Stimulated activated naive CD8-positive, alpha-beta T cell treated with anti-CD3 and anti-CD28 coated beads, Interleukin-15, Interleukin-2, amounts not matched to agents 100 ng/mL and 50 ng/mL, for 24 hours (primary cell): ENCODE results near the gene RECQL5.

Source experiments
- H3K27ac Mint-ChIP-seq: one replicate; pipeline ENCODE4 v1.8.0; 2021; ENCODE audit warnings: mild to moderate bottlenecking, mixed read lengths
- H3K27me3 Mint-ChIP-seq: one replicate; pipeline ENCODE4 v1.8.0; 2021; ENCODE audit warnings: mixed read lengths
- H3K36me3 Mint-ChIP-seq: one replicate; pipeline ENCODE4 v1.8.0; 2021; ENCODE audit warnings: low read depth, mixed read lengths
- H3K4me1 Mint-ChIP-seq: one replicate; pipeline ENCODE4 v1.8.0; 2021; ENCODE audit warnings: low read depth, mixed read lengths
- H3K4me3 Mint-ChIP-seq: one replicate; pipeline ENCODE4 v1.8.0; 2021; ENCODE audit warnings: mild to moderate bottlenecking, mixed read lengths
- H3K9me3 Mint-ChIP-seq: one replicate; pipeline ENCODE4 v1.8.0; 2021; ENCODE audit warnings: mixed read lengths

RECQL5 gene

DNA sequence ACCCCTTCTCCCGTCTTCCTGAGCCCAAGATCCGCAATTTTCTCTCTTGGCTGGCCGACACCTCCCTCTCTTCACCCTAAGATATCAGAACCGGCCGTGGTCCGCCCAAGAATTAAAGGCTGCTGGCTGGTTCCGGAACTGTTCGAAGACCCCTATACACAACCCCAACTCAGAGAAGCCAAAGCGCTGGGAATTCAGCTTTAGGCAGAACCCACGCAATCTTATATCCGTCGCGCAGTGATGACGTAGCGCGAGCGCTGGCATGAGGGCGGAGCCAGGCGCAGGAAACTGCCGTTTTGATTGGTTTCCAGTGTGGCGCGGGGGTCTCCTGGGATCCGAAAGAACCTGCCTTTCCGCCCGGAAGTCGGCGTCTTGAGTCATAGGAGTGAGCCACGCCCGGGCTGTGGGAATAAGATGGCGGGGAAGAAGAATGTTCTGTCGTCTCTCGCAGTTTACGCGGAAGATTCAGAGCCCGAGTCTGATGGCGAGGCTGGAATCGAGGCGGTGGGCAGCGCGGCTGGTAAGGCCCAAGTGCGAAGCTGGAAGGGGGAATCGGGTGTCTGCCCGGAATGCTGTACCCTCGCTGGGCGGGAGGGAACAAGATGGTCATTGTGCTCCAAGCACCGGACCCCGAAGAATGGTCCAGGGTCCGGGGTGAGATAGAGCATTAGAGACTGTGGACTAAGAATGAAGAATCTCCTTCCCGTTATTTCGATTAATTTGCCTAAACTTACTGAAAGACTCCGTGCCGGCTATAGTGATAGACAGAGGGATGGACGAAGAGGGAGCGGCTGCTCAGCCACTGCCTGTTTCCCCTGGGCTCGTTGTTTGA, at the start of gene RECQL5, which contains the start of gene SAP30BP:
Gene RECQL5, minus strand, starts transcription at position 196 of the 832 bp plus-strand sequence. CDS start 597 bp downstream, outside the sequence.
Gene SAP30BP, plus strand, starts transcription at position 380 of the 832 bp plus-strand sequence. Its CDS starts 35 bp downstream, at position 415.
- H3K27ac Mint-ChIP-seq, result no peak within 1 kb of the TSS
- H3K4me1 Mint-ChIP-seq, result peaks cover 34% of the 10 kb centered on the region
- no peak within 1 kb of the TSS for H3K4me3 Mint-ChIP-seq
- no peaks in the 10 kb centered on the region for H3K27me3 Mint-ChIP-seq
- H3K36me3 Mint-ChIP-seq, result peaks cover 41% of the 10 kb centered on the region
- H3K9me3 Mint-ChIP-seq, result no peaks in the 10 kb centered on the region

- Mint-ChIP-seq H3K9me3 (no peaks in the 10 kb centered on the region), H3K27ac (no peak overlapping the region), H3K36me3 (peaks cover 15% of the 10 kb centered on the region), H3K4me3 (no peak overlapping the region), H3K4me1 (no peaks in the 10 kb centered on the region), H3K27me3 (peaks cover 7% of the 10 kb centered on the region)
Measured at GRCh38 chr17:75712446-75712845, 45.5 kb upstream of the RECQL5 start.

GRCh38 chr17:75707079-75707571, 40.2 kb upstream of the RECQL5 start:
- H3K4me3 Mint-ChIP-seq, result no peak overlapping the region
- H3K9me3 Mint-ChIP-seq, result no peaks in the 10 kb centered on the region
- H3K4me1 Mint-ChIP-seq, result no peaks in the 10 kb centered on the region
- no peak overlapping the region for H3K27ac Mint-ChIP-seq
- H3K36me3 Mint-ChIP-seq, result peaks cover 49% of the 10 kb centered on the region
- no peaks in the 10 kb centered on the region for H3K27me3 Mint-ChIP-seq

GRCh38 chr17:75706042-75706728, 39.2 kb upstream of the RECQL5 start:
- no peak overlapping the region for H3K27ac Mint-ChIP-seq
- peaks cover 56% of the 10 kb centered on the region for H3K36me3 Mint-ChIP-seq
- H3K4me3 Mint-ChIP-seq, result no peak overlapping the region
- H3K9me3 Mint-ChIP-seq, result no peaks in the 10 kb centered on the region
- no peaks in the 10 kb centered on the region for H3K27me3 Mint-ChIP-seq
- no peaks in the 10 kb centered on the region for H3K4me1 Mint-ChIP-seq

DNA sequence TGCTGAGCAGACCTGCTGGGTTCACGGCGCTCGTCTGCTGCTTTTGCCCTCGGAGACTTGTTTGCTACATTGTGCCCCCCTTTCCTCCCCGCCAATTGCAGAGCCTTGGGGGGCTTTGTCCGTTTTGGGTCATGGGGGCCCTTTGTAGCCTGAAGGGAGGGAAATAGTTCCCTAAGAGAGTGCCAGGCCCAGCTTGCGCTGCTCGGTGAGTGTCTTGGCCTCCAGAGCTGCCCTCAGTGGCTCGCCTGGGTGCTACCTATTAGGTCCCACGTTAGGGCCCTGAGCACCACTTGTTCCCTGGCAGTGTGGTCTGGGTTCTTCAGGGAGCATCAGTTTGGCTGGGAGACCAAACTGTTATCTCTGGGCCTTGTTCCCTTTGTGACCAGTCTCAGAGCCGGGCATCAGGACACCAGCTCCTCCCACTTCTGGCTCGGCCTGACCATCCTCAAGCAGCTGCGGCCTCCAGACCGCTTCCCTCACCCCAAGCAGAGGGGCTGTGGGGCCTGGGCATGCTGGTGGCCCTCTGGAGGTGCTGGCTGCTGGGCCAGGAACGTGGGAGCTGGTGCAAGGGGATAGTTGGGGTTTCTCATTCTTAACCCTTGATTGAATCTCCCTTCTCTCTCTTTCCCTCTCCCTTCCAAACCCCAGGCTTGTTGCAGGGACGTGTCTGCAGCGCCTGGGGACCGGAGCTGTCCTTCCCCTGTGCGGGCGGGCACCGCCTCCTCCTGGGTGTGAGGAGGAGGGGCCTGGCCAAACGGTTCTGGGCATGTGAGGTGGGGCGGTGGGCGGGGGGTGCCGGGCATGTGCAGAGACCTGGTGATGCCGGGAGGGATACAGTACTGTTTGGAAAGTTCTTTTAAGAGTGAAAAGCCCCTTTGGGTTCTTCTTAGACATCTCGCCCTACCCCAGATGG, 38.3 kb upstream of the RECQL5 start:
- Mint-ChIP-seq H3K27me3 (no peaks in the 10 kb centered on the region), H3K4me3 (no peak overlapping the region), H3K36me3 (peaks cover 63% of the 10 kb centered on the region), H3K27ac (no peak overlapping the region), H3K4me1 (no peaks in the 10 kb centered on the region), H3K9me3 (no peaks in the 10 kb centered on the region)

DNA sequence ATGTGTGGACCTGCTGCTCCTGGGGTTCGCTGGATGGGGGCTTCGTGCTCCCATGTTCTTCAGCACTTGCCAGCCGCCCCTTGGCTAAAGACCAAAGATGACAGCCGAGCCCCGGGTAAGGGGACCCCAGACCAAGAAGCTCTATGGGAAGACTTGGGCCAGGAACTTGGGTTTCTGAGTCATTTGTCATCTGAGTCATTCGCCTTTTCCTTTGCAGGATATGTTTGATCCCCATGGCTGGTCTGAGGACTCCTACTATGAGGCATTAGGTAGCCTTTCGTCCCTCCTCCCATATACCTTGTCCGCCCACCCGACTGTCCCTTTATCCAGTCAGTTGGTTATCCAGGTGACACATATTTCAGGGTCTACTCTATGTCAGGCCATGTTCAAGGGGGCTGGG, 36.6 kb upstream of the RECQL5 start:
- Mint-ChIP-seq H3K36me3 (peaks cover 65% of the 10 kb centered on the region), H3K27ac (no peak overlapping the region), H3K9me3 (no peaks in the 10 kb centered on the region), H3K4me3 (no peak overlapping the region), H3K27me3 (no peaks in the 10 kb centered on the region), H3K4me1 (no peaks in the 10 kb centered on the region)

DNA sequence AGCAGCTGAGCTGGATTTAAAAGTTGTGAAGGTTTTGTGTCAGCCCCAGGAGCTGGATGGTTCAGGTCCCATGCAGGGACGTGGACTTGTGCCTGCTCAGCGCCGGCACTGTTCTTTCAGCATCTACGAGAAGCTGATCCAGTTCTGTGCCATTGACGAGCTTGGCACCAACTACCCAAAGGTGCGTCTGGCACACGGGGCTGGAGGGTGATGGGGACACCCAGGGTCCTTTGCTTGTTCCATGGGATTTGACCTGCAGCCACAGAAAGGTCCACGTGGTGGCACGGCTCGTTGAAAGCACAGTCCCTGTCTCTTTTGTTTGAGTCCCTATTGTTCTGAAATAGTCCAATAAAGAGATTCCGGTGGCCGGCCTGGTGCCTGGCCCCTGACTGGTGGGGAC, 36.2 kb upstream of the RECQL5 start:
- Mint-ChIP-seq H3K4me1 (no peaks in the 10 kb centered on the region), H3K27me3 (no peaks in the 10 kb centered on the region), H3K4me3 (no peak overlapping the region), H3K36me3 (peaks cover 61% of the 10 kb centered on the region), H3K9me3 (no peaks in the 10 kb centered on the region), H3K27ac (no peak overlapping the region)

DNA sequence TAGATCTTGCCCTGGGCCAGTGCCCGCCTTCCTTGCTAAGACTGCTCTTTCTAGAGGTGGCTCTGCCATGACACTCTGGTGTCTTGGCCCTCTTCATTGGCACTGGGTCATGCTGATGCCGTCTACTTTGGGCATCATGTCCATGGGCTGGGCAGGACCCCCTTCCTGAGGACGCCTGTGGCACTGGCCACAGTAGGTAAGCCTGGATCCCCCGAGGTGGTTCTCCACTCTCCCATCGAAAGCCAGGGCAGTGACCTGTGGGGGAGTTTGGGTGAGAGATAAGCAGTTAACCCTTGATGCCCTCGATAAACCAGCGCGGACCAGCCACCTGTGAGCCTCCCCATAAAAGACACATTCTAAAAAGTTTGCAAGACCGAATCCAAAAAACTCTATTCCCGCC, 34.3 kb upstream of the RECQL5 start:
- H3K4me1 Mint-ChIP-seq, result no peaks in the 10 kb centered on the region
- no peak overlapping the region for H3K4me3 Mint-ChIP-seq
- H3K9me3 Mint-ChIP-seq, result no peaks in the 10 kb centered on the region
- H3K36me3 Mint-ChIP-seq, result peaks cover 47% of the 10 kb centered on the region
- no peaks in the 10 kb centered on the region for H3K27me3 Mint-ChIP-seq
- H3K27ac Mint-ChIP-seq, result no peak overlapping the region

- Mint-ChIP-seq H3K9me3 (no peaks in the 10 kb centered on the region), H3K36me3 (peaks cover 46% of the 10 kb centered on the region), H3K4me3 (no peak overlapping the region)
Measured at GRCh38 chr17:75698659-75699058, 31.7 kb upstream of the RECQL5 start.

GRCh38 chr17:75697651-75698291, 30.8 kb upstream of the RECQL5 start:
- no peak overlapping the region for H3K27ac Mint-ChIP-seq
- peaks cover 47% of the 10 kb centered on the region for H3K36me3 Mint-ChIP-seq

More at GRCh38 chr17:75698659-75699058, 31.7 kb upstream of the RECQL5 start:
- H3K27ac Mint-ChIP-seq, result no peak overlapping the region
- H3K4me1 Mint-ChIP-seq, result no peaks in the 10 kb centered on the region
- H3K27me3 Mint-ChIP-seq, result no peaks in the 10 kb centered on the region

DNA sequence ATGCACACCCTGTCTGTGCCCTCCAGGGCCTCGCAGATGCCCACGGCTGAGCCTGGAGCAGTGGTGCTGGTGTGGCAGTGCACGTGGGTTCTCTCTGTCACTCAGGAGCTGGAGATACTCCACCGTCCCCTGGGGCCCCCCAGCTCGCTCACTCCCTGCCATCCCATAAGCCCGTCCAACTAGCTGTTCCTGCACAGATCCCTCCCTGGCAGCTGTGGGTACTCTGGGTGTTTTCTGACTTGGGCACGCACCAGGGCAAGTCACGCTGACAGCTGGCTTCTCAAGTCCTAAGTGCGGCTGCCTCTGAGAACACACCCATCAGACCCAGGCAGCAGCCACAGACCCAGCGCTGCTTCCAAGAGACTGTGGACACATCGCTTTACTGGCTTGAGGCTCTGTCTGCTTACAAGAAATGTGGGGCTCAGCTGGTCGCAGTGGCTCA, 28.9 kb upstream of the RECQL5 start:
- peaks cover 16% of the 10 kb centered on the region for H3K4me1 Mint-ChIP-seq
- H3K9me3 Mint-ChIP-seq, result no peaks in the 10 kb centered on the region
- H3K4me3 Mint-ChIP-seq, result no peak overlapping the region
- H3K27ac Mint-ChIP-seq, result no peak overlapping the region
- H3K36me3 Mint-ChIP-seq, result peaks cover 36% of the 10 kb centered on the region
- H3K27me3 Mint-ChIP-seq, result no peaks in the 10 kb centered on the region

More at GRCh38 chr17:75697651-75698291, 30.8 kb upstream of the RECQL5 start:
- no peaks in the 10 kb centered on the region for H3K4me1 Mint-ChIP-seq
- no peaks in the 10 kb centered on the region for H3K27me3 Mint-ChIP-seq
- no peak overlapping the region for H3K4me3 Mint-ChIP-seq
- no peaks in the 10 kb centered on the region for H3K9me3 Mint-ChIP-seq

- Mint-ChIP-seq H3K27ac (no peak overlapping the region), H3K4me1 (peaks cover 22% of the 10 kb centered on the region), H3K4me3 (no peak overlapping the region), H3K27me3 (no peaks in the 10 kb centered on the region), H3K9me3 (no peaks in the 10 kb centered on the region), H3K36me3 (peaks cover 33% of the 10 kb centered on the region)
Measured at GRCh38 chr17:75695141-75695829, 28.3 kb upstream of the RECQL5 start.

DNA sequence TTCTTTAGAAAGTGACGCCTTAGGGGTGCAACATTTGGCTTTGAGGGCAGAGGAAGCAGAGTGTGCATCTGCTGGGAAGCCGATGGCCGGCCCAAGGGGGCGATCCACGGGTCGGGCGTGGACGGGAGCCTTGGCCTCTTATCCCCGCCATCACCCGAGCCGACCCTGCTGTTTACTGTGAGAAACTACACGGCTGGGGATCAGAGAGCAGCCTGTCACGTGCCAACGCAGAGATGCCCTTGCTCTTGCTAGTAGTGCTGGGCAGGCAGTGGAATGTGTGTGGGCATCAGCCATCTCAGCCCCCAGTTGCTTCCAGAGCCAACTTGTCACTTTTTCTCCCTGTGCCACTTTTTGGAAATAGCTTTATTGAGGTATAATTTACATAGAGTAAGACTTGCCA, 27.6 kb upstream of the RECQL5 start:
- Mint-ChIP-seq H3K27me3 (no peaks in the 10 kb centered on the region), H3K27ac (no peak overlapping the region), H3K36me3 (peaks cover 34% of the 10 kb centered on the region), H3K4me3 (no peak overlapping the region), H3K4me1 (peaks cover 28% of the 10 kb centered on the region), H3K9me3 (no peaks in the 10 kb centered on the region)
